GM21717 (cell line): ENCODE measurements around the gene LY9.
"Not testable (repeated sequence)": the region's sequence is repeated elsewhere in the genome, so short reads cannot be mapped to it uniquely, and the experiment has no call there.

ENCODE experiments used
- ATAC-seq: cut with Tn5 transposase; IDR thresholded peaks from one replicate; pipeline ENCODE4 v1.9.1; 2021; ENCODE audit warnings: mild to moderate bottlenecking, moderate library complexity; ENCODE audit not compliant: unreplicated experiment

LY9 gene

GRCh38 chr1:160774886-160775719, 20.9 kb upstream of the LY9 start:
- ATAC-seq: no peak

DNA sequence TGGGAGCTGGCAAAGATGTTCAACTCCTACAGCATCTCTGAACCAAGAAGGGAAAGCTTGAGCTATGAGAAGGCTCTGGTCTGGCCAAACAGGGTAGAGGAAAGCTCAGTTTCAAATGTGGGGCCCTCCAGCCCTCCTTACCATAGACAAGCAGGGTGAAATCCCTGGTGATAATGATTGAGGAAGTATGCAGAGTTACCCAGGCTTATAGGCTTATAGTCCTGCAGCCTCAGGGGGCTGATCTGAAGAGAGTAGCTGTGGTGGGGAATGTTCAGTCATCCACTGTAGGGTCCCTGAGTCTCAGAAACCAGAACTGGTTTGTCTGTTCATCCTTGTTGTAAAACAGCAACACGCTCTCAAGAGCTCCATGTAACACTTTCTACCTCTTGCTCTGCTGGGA, 19.8 kb upstream of the LY9 start:
- no peak for ATAC-seq

GRCh38 chr1:160777486-160778089, 18.4 kb upstream of the LY9 start:
- no peak for ATAC-seq

DNA sequence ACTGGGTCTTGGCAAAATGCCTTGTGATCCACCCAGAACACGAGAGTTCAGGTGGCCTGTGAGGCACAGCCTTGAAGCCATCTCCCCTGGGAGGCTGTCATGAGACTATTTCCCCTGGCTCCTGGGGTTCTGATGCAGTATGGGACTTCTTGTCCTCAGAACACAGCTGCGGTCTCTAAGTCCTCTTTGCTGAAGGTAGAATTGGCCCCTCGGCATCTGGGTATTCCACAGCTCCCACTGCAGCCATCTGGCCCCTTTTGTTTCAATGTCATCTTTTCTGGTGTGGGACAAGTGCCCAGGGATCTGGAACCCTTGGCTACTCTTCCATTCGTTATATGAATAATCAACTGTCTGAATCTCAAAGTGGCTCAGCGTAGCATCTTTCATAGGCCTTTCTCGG, 17.0 kb upstream of the LY9 start:
- no peak for ATAC-seq

DNA sequence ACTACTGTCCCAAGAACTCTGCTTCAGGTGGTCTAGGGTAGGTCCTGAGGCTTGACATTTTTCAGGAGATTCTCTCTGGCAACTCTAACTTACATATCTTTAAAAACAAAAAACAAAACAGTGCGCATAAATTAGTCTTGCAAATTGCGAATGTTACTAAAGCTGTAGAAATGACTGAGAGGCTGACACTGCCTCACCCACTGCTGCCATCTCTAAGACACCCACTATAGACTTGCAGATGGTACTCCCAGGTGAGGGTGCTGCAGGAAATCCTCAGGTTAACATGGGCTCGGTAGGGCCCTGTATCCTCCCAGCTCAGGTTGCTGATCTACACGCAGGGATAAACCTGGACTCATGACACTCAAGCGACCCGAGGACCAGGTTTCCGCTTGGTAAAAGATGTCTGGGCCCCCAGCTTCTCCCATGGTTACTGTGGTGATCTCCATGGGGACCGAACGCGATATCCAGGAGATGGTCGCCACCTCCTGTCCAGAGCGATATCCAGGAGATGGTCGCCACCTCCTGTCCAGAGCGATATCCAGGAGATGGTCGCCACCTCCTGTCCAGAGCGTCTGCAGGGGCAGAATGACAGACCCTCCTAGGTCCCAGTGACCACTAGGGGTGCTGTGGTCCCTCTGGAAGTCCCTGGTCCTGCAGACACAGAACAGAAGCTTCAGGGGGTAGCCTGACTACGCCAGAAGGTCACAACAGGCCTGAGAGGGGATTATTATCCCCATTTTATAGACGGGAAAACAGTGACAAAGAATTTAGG, 16.2 kb upstream of the LY9 start:
- no peak for ATAC-seq

- no peak for ATAC-seq
Measured at GRCh38 chr1:160780398-160780755, 15.6 kb upstream of the LY9 start.

- ATAC-seq: no peak
Measured at GRCh38 chr1:160781186-160781766, 14.7 kb upstream of the LY9 start.

DNA sequence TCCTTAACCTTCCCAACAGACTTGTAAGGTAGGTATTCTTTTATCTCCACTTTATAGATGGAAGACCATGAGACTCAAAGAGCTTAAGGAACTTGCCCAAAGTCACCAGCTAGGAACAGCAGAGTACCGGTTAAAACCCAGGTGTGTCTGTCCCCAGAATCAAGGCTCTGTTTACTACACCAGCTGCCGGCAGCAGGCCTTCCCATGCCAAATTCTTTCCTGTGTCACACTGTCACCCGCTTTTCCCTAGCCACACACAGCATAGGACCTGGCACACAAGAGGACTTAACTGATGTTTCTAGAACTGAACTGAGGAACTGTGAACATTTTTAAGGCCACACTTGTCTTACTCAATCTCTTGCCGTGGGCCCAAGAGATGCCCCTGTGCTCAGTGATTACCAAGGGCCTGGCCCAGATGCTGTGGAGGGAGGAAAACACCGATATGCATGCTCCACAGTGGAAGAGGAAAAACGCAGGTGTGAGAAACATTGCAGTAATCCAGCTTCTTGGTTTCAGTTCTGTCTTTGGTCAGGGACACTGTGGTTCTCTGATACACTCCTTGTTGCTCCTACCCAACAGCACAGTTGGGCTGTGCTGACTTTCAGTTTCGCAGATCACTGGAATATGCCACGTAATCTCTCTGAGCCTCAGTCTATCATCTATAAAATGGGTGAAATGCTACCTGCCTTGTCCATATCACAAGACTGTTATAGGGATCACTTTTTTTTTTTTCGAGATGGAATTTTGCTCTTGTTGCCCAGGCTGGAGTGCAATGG, 13.9 kb upstream of the LY9 start:
- peak; percentile 84 for ATAC-seq

DNA sequence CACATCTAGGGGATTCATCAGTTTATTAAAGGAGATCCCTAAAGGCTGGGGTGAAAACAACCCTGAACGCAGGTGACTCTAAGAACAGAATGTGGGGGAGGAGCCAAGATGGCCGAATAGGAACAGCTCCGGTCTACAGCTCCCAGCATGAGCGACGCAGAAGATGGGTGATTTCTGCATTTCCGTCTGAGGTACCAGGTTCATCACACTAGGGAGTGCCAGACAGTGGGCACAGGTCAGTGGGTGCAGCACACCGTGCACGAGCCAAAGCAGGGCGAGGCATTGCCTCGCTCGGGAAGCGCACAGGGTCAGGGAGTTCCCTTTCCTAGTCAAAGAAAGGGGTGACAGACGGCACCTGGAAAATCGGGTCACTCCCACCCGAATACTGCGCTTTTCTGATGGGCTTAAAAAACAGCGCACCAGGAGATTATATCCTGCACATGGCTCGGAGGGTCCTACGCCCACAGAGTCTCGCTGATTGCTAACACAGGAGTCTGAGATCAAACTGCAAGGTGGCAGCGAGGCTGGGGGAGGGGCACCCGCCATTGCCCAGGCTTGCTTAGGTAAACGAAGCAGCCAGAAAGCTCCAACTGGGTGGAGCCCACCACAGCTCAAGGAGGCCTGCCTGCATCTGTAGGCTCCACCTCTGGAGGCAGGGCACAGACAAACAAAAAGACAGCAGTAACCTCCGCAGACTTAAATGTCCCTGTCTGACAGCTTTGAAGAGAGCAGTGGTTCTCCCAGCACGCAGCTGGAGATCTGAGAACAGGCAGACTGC, 12.8 kb upstream of the LY9 start:
- not testable (repeated sequence) for ATAC-seq

GRCh38 chr1:160789051-160789701, 6.8 kb upstream of the LY9 start:
- peak; percentile 31 for ATAC-seq

- ATAC-seq: peak; percentile 78
Measured at GRCh38 chr1:160789702-160790611, 6.0 kb upstream of the LY9 start.

- no peak for ATAC-seq
Measured at GRCh38 chr1:160794376-160794775, 1.6 kb upstream of the LY9 start.

GRCh38 chr1:160797271-160797709, 1.3 kb downstream of the LY9 start:
- ATAC-seq: no peak

DNA sequence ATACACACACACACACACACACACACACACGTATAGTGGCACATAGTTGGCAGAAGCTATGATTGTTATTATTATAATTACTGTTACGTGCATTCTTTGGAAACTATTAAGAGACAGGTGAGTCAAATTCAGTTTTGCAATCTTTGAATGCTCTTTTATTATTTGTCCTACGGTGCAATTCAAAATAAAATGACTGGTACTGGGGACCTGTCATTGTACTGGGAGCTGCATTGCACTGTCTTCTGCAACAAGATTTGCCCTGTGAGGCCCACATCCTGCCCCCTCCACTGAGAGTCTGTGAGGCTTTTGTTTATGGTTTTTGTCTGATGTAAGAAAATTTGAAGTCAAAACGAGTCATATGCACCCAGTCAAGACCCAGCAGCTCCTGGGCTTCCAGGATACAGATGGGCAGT, 1.9 kb downstream of the LY9 start:
- ATAC-seq: no peak

DNA sequence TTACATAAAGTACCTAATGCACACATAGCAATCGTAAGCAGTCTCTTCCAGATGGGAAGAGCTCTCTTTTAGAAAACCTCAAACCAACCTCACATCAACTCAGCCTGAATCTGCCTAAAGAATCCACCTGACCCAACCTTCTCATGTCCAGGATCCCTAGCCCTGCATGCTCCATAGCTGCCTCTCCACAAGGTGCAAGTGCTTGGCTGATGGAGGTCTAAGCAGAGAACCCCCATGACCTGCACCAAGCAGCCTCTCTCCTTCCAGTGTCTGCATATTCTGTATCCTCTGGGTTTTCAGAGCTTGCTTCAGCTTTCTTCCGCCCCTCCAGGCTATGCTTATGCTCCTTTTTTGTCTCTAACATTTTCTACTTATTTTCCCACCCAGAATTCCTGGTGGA, 2.5 kb downstream of the LY9 start:
- ATAC-seq: no peak

- no peak for ATAC-seq
Measured at GRCh38 chr1:160799641-160800040, 3.7 kb downstream of the LY9 start.

DNA sequence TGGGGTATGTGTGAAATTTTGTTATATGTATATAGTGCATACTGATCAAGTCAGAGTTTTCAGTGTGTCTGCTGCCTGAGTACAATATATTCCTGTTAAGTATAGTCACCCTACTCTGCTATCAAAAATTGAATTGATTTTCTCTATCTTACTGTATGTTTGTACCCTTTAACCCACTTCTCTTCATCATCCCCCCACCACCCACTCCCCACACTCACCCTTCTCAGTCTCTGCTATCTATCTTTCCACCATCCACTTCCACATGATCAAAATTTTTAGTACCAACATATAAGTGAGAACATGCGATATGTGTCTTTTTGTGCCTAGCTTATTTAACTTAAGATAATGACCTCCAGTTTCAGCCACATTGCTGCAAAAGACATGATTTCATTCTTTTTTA, 4.2 kb downstream of the LY9 start:
- ATAC-seq: no peak

GRCh38 chr1:160800645-160801408, 4.9 kb downstream of the LY9 start:
- no peak for ATAC-seq
